Measurements from ENCODE around the gene ZNF385A.

ZNF385A gene

DNA sequence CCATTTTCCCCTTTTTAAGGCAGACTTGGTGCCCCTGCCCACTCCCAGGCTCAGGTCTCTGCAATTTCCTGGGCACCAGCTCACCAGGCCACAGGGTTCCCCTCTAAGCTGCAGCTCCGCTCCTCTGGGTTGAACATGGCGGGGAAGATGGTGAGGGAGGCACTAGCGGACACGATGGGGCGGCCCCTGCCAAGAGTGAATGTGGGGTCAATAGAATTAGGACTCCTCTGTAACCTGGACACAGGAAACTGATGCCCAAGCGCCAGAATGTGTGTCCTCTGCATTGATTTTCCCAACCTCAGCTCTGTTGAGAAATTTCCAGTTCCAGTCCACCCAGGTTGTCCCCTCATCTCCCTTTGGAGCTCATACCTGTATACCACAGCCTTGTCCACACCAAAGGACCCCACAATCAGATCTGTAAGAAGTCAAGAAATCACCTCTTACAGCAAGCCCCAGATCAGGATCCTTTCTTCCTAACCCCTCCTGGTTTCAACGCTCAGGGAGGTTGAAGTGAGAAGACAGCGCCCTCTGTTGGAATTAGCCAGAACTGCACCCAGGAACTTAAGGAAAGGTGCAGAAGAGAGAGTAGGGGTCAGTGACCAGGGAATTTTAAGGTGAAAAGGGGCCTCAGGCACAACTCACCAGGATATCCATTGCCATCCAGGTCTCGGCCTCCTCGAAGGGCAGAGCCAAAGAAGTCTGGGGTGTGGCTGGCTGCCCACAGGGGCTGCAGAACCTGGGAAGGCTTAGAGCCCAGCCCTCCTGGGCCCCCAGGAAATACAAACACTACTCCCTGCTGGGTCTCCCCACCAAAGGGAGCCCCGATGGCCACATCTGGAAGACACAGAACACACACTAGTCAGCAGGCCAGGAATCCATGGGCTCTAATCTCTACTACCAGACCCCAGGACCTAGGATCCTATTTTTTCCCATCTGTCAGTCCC, 19.8 kb upstream of the ZNF385A start (continued):
- TF ChIP-seq ZNF8 (CRISPR knock-in tag; IDR thresholded peaks at IDR 0.05) (no peak), GLIS3 (CRISPR knock-in tag; IDR thresholded peaks at IDR 0.05) (no peak), TOX (CRISPR knock-in tag; IDR thresholded peaks at IDR 0.05; ENCODE audit: borderline replicate concordance) (no peak), ZC3H10 (CRISPR knock-in tag; IDR thresholded peaks at IDR 0.05) (no peak), ISL1 (CRISPR knock-in tag; IDR thresholded peaks at IDR 0.05) (no peak), SNAI2 (CRISPR knock-in tag; IDR thresholded peaks at IDR 0.05) (no peak), CSDC2 (CRISPR knock-in tag; IDR thresholded peaks at IDR 0.05) (no peak), RARB (CRISPR knock-in tag; IDR thresholded peaks at IDR 0.05) (no peak), ZNF70 (CRISPR knock-in tag; IDR thresholded peaks at IDR 0.05) (no peak)
- TF ChIP-seq, protein P1, sequence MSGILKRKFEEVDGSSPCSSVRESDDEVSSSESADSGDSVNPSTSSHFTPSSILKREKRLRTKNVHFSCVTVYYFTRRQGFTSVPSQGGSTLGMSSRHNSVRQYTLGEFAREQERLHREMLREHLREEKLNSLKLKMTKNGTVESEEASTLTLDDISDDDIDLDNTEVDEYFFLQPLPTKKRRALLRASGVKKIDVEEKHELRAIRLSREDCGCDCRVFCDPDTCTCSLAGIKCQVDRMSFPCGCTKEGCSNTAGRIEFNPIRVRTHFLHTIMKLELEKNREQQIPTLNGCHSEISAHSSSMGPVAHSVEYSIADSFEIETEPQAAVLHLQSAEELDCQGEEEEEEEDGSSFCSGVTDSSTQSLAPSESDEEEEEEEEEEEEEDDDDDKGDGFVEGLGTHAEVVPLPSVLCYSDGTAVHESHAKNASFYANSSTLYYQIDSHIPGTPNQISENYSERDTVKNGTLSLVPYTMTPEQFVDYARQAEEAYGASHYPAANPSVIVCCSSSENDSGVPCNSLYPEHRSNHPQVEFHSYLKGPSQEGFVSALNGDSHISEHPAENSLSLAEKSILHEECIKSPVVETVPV (CRISPR knock-in tag; IDR thresholded peaks at IDR 0.05) = no peak
- TF ChIP-seq, protein P2, sequence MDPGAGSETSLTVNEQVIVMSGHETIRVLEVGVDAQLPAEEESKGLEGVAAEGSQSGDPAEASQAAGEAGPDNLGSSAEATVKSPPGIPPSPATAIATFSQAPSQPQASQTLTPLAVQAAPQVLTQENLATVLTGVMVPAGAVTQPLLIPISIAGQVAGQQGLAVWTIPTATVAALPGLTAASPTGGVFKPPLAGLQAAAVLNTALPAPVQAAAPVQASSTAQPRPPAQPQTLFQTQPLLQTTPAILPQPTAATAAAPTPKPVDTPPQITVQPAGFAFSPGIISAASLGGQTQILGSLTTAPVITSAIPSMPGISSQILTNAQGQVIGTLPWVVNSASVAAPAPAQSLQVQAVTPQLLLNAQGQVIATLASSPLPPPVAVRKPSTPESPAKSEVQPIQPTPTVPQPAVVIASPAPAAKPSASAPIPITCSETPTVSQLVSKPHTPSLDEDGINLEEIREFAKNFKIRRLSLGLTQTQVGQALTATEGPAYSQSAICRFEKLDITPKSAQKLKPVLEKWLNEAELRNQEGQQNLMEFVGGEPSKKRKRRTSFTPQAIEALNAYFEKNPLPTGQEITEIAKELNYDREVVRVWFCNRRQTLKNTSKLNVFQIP (CRISPR knock-in tag; IDR thresholded peaks at IDR 0.05; ENCODE audit: borderline replicate concordance, low read depth) = no peak

DNA sequence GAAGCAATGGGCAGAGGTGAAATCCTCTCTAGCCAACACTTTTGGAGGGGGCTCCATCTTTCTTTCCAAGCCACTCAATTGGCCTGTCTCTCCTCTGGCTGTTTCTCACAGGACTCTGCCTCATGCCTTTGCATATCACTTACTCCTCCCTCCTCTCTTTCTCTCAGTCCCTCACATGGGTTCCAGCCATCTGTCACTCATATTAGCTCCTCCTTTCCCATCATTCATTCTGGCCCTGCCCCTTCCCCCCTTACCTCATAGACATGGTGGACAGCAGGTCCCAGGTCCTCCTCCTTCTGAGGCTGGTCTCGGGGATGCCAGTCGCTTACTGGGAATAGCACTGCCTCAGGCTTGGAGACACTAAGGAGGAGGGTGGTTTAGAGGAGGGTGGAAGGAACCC, 16.6 kb upstream of the ZNF385A start:
- TF ChIP-seq ZNF8 (CRISPR knock-in tag; IDR thresholded peaks at IDR 0.05) (no peak), ZFP30 (CRISPR knock-in tag; IDR thresholded peaks at IDR 0.05) (no peak), PPARA (CRISPR knock-in tag; IDR thresholded peaks at IDR 0.05; ENCODE audit: borderline replicate concordance) (no peak), ZFP3 (CRISPR knock-in tag; IDR thresholded peaks at IDR 0.05) (no peak)
- TF ChIP-seq, protein P3, sequence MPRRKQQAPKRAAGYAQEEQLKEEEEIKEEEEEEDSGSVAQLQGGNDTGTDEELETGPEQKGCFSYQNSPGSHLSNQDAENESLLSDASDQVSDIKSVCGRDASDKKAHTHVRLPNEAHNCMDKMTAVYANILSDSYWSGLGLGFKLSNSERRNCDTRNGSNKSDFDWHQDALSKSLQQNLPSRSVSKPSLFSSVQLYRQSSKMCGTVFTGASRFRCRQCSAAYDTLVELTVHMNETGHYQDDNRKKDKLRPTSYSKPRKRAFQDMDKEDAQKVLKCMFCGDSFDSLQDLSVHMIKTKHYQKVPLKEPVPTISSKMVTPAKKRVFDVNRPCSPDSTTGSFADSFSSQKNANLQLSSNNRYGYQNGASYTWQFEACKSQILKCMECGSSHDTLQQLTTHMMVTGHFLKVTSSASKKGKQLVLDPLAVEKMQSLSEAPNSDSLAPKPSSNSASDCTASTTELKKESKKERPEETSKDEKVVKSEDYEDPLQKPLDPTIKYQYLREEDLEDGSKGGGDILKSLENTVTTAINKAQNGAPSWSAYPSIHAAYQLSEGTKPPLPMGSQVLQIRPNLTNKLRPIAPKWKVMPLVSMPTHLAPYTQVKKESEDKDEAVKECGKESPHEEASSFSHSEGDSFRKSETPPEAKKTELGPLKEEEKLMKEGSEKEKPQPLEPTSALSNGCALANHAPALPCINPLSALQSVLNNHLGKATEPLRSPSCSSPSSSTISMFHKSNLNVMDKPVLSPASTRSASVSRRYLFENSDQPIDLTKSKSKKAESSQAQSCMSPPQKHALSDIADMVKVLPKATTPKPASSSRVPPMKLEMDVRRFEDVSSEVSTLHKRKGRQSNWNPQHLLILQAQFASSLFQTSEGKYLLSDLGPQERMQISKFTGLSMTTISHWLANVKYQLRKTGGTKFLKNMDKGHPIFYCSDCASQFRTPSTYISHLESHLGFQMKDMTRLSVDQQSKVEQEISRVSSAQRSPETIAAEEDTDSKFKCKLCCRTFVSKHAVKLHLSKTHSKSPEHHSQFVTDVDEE (CRISPR knock-in tag; IDR thresholded peaks at IDR 0.05) = no peak
- no peak for ATAC-seq

DNA sequence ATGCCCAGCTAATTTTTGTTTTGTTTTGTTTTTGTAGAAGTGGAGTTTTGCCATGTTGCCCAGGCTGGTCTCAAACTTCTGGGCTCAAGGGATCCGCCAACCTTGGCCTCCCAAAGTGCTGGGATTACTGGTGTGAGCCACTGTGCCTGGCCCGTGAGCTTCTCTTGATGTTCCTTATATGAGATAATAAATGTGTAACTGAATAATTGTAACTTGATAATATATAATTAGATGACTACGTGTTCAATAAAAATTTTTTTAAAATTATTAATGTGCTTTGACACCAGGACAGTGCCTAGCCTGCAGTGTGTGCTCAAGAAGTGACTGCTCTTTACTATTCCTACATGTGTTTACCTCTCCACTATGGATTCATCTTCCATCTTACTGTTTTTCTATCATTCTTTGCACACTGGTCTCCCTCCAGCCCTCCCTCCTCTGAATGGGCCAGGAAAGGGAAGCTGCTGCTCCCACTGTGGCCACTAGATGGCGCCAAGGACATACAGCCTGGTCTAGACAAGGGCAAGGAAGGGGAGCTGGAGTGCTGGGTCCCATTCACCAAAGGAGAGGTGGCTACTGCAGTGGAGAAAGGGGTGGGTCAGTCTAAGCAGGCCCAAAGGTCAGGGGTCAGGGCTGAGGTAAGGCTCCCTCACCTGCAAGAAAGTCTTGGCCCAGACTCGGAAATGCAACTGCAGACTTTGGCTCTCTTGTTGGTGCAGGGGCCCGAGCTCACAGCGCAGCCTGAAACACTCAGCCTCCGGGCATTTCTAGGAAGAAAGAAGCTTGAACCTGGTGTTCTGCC, 14.7 kb upstream of the ZNF385A start:
- ATAC-seq = peak; percentile 97
- no peak for TF ChIP-seq ZFP30 (CRISPR knock-in tag; IDR thresholded peaks at IDR 0.05)
- TF ChIP-seq SNAI2 (CRISPR knock-in tag; IDR thresholded peaks at IDR 0.05) = no peak
- no peak for TF ChIP-seq GLIS3 (CRISPR knock-in tag; IDR thresholded peaks at IDR 0.05)
- TF ChIP-seq, protein P4, sequence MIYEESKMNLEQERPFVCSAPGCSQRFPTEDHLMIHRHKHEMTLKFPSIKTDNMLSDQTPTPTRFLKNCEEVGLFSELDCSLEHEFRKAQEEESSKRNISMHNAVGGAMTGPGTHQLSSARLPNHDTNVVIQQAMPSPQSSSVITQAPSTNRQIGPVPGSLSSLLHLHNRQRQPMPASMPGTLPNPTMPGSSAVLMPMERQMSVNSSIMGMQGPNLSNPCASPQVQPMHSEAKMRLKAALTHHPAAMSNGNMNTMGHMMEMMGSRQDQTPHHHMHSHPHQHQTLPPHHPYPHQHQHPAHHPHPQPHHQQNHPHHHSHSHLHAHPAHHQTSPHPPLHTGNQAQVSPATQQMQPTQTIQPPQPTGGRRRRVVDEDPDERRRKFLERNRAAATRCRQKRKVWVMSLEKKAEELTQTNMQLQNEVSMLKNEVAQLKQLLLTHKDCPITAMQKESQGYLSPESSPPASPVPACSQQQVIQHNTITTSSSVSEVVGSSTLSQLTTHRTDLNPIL (CRISPR knock-in tag; IDR thresholded peaks at IDR 0.05; ENCODE audit: low read depth) = no peak
- TF ChIP-seq, protein P3 (CRISPR knock-in tag; IDR thresholded peaks at IDR 0.05) = no peak

Data from SK-N-SH treated with all-trans-retinoic acid at 6 μM for 48 hours (cell line).